HG03565 (cell line): ENCODE results near the gene DOCK9.
"Not testable (repeated sequence)": the region's sequence is repeated elsewhere in the genome, so short reads cannot be mapped to it uniquely, and the experiment has no call there.

ENCODE experiments used
- ATAC-seq: cut with Tn5 transposase; IDR thresholded peaks from one replicate; pipeline ENCODE4 v1.9.1; 2021; ENCODE audit warnings: mild to moderate bottlenecking, moderate library complexity; ENCODE audit not compliant: unreplicated experiment

The DOCK9 gene

DNA sequence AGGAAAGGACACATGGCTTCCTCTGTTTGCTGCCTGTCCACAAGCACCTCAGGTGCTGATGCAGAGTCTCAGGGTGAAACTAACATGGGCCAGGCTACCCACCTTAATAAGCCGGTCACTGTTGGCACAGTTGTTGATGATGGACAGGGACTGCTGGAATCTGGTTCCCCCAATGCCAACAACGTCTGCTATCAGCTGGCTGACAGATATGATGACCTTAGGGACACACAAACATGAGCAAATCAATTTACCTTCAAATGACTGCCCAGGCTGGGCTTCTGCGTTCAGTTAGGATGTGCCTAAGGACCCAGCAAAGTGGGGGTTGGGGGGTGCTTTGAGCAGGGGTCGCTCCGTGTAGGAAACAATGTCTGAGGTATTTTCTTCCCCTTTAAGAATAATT lies 148.3 kb downstream of the DOCK9 start:
- ATAC-seq, result no peak

- ATAC-seq, result no peak
These were observed 149.2 kb downstream of the DOCK9 start for GRCh38 chr13:98828614-98829013.

DNA sequence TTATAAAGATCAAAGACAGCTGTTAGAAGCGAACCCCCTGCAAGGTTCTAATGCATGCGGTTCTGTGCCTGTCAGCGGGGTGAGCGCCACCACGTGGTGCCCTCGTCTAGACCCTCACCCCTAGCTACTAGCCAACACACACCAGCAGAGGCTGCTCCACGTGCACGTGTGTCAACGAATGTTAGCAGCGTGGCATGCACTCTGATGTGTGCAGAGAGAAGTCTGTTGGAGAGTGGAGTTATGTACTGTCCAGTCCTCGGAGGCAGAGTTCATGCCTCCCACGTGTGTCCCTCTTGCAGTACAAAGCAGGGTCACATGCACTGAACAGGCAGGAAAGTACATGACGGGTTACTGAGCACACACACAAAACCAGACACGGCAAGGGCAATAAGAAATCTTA lies 150.4 kb downstream of the DOCK9 start:
- ATAC-seq, result no peak

- ATAC-seq, result no peak
These were observed 151.7 kb downstream of the DOCK9 start for GRCh38 chr13:98826146-98826545.

DNA sequence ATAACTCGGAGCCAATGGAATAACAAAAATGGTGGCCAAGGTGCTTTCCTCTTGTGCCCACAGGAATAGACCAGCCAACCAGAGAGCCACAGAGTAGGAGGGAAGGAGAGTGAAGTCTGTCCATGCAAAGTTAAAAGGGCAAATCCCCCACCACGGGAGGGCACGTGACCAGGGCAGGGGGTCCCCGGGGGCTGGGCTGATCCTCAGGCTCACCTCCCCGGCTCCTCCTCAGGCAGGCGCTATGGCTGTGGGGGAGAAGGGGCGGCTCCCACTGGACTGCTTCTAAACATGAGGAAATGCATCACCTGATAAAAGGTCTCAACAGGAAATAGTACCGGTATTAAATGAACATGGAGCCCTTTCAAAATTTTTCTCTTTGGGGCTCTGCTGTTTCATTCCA lies 152.2 kb downstream of the DOCK9 start:
- ATAC-seq, result no peak

- ATAC-seq, result no peak
These were observed 153.3 kb downstream of the DOCK9 start for GRCh38 chr13:98824376-98825160.

- ATAC-seq, result no peak
These were observed 154.4 kb downstream of the DOCK9 start for GRCh38 chr13:98823442-98823841.

- no peak for ATAC-seq
These were observed 155.6 kb downstream of the DOCK9 start for GRCh38 chr13:98822225-98822606.

DNA sequence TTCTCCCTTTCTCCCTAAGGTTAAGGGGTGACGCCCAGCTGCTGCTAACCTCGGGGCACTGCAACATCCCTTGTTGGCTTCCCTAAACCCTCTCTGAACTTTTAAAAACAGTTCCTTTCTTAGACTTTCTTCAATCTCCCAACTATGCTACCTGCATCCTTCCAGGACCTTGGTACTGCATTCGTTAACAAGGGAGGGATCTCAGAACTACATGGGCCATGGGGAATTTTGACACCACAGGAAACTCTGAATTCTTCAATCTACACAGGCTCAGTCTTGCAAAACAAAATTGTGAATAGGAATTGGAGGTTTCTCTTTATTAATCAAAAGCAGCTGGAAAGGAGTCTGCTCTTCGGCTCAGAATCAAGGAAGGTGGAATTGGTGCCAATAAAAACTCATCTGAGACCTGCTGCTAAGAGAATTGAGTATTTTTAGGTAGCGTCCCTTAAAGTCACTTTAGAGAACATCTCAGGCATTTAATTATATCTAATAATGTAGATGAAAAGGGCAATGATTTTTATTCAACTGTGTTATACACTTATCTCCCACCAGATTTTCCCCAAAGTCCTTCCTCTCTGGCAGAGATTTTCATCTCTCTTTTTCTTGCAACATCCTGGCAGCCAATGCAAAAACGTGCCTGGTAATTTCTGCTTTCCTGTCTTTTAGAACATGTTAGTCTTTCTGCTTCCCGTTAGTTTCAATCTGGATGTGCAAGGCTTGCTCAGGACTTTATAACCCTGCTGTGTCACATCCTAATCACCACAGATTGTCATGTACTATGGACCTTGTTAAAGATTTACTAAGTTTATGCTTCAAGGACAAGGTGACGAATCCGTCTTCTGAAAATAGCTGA lies 156.3 kb downstream of the DOCK9 start:
- no peak for ATAC-seq

- no peak for ATAC-seq
These were observed 157.0 kb downstream of the DOCK9 start for GRCh38 chr13:98820744-98821371.

- no peak for ATAC-seq
These were observed 157.6 kb downstream of the DOCK9 start for GRCh38 chr13:98820300-98820699.

GRCh38 chr13:98819382-98820010 lies 158.4 kb downstream of the DOCK9 start:
- ATAC-seq, result no peak

GRCh38 chr13:98816406-98816805 lies 161.5 kb downstream of the DOCK9 start:
- no peak for ATAC-seq

DNA sequence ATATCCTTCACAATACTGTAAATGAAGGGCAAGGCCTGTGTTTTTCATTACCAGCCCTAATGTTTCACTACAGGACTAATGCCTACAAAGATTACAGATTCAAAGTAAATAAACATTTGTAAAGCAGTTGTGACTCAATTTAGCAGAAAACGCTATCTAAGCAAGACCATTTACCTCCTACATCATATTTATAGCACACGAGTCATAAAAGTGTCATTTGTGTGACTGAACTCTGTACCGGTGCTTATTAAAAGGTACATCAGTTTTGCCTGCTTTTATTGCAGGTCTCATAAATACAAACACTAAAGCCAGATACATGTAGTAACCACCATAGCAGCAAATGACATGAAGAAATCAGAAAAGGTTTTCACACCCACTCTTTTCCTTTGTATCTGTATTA lies 163.9 kb downstream of the DOCK9 start:
- no peak for ATAC-seq

DNA sequence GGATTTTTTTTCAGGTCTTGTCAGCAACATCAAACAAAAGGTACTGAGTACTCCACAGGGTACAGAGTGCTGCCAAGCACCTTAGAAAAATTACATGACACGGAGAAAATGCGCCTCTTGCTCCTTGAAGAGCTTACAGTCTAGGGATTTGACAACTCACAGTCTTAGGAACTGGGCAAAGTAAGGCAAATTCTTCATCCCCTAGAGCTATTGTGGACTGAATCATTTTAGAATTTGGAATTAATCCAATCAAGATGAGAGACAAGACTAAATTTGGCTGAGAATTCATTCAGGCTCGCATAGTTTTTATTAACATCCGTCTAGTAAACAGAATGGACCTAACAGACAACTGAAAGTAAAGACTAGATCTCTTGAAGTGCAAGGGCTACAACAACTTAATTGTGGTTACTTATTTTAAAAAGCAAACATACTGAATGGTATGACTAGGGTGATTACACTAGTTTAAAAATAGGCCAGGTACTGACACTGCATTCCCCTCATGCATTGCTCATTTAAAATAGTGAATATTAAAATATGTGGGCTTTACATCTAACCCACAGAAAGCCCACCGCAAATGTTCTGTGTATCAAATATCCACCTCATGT lies 165.6 kb downstream of the DOCK9 start:
- not testable (repeated sequence) for ATAC-seq

DNA sequence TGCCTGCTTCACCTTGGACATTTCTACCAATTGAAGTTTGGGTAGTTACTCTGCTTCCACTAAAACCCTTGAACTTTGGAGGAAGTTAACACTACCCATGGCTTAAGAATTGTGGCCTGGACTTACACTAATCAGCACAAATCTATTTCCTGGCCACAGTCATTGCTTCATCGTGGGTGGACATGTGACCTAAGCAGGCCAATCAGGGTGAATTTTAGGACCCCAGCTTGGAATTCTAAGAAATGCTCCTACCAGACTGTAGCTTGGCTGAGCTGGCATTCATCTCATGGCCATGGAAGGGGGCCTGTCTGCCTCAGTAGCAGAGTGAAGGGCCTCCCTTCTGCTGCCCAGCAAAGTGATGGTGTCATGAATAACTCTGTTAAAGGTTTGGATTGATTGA lies 167.1 kb downstream of the DOCK9 start:
- no peak for ATAC-seq

- no peak for ATAC-seq
These were observed 168.5 kb downstream of the DOCK9 start for GRCh38 chr13:98809345-98809777.

DNA sequence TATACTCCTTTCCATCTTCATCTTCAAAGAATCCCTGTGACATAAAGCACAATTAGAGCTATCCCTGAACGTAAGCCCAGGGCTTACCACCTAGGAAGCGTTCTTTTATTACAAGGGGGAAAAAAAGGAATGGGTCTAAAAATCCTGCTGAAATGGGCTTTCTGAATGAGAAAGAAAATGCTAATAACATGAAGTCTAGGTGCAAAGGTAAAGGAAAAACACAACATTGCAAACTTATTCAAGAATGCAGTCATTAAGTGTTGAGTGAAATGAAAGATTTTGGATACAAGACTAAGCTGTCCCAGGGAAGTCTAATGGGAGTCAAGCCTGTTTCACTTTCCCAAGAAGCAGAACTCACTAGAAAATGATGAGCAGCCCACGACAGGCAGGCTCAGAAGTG lies 170.1 kb downstream of the DOCK9 start:
- no peak for ATAC-seq

- ATAC-seq, result no peak
These were observed 173.5 kb downstream of the DOCK9 start for GRCh38 chr13:98804336-98804855.

DNA sequence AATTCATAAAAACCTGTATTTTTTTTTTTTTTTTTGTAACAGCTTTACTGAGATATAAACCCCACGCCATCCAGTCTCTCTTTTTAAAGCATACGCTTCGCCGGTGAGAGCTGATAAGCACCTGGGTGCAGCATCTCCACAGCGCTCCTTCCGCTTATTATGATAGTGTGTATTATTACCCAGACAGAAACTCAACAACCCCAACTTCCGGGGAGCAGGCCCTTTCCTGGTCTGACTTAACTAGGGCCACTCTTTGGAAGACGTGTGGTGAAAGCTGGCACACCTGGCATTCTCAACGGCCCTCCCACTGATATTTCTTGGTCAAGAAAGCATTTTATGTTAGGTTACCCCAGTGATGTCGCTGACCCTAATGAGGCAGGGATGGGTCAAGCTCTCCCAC lies 173.9 kb downstream of the DOCK9 start:
- no peak for ATAC-seq
